ENCODE measurements around the gene FRMD5.

FRMD5 gene

DNA sequence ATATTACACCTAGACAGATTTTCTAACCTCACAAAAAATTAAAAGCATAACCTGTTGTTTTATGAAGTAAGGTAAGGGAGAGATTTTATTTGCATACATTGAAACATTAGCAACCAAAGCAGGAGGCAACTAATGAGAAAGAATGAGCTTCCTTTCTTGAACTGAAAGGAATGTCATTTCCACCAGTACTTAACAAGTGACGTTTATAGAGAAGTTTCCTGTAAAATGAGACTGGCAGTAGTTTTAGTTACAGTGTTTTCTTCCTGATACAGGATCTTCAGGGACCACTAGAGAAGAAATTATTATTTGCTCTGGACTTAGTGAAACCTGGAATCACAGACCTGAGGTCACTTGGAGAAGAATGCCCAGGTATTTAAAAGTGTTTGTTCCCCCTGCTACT is 27.4 kb upstream of the FRMD5 start:
- Histone ChIP-seq H3K27ac (ENCODE audit: low read depth, low read length) (no peak overlapping the region), H3K27me3 (ENCODE audit: low read length) (no peaks in the 10 kb centered on the region), H3K9ac (ENCODE audit: low read length) (no peak overlapping the region), H4K20me1 (ENCODE audit: low read depth, low read length) (no peaks in the 10 kb centered on the region), H3K36me3 (ENCODE audit: low read length) (no peaks in the 10 kb centered on the region), H2AFZ (ENCODE audit: low read depth, low read length, severe bottlenecking) (no peak overlapping the region), H3K9me3 (ENCODE audit: insufficient read depth, low read length) (no peaks in the 10 kb centered on the region), H3K4me2 (ENCODE audit: low read depth, low read length, poor library complexity, severe bottlenecking) (no peak overlapping the region), H3F3A (ENCODE audit: insufficient read depth) (no peaks in the 10 kb centered on the region), H3K4me3 (ENCODE audit: insufficient read depth, low read length, poor library complexity, severe bottlenecking) (no peak overlapping the region), H3K79me2 (ENCODE audit: insufficient read depth, low read length) (no peaks in the 10 kb centered on the region), H3K9me2 (replicated peaks; ENCODE audit: insufficient read depth, low read length) (no peaks in the 10 kb centered on the region)
- TF ChIP-seq, protein P1, sequence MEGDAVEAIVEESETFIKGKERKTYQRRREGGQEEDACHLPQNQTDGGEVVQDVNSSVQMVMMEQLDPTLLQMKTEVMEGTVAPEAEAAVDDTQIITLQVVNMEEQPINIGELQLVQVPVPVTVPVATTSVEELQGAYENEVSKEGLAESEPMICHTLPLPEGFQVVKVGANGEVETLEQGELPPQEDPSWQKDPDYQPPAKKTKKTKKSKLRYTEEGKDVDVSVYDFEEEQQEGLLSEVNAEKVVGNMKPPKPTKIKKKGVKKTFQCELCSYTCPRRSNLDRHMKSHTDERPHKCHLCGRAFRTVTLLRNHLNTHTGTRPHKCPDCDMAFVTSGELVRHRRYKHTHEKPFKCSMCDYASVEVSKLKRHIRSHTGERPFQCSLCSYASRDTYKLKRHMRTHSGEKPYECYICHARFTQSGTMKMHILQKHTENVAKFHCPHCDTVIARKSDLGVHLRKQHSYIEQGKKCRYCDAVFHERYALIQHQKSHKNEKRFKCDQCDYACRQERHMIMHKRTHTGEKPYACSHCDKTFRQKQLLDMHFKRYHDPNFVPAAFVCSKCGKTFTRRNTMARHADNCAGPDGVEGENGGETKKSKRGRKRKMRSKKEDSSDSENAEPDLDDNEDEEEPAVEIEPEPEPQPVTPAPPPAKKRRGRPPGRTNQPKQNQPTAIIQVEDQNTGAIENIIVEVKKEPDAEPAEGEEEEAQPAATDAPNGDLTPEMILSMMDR (IDR thresholded peaks at IDR 0.05; ENCODE audit: insufficient read depth, low read length, poor library complexity, severe bottlenecking) = no peak
- no peak for TF ChIP-seq EZH2phosphoT487 (conservative IDR thresholded peaks at IDR 0.05; ENCODE audit: low read length)

DNA sequence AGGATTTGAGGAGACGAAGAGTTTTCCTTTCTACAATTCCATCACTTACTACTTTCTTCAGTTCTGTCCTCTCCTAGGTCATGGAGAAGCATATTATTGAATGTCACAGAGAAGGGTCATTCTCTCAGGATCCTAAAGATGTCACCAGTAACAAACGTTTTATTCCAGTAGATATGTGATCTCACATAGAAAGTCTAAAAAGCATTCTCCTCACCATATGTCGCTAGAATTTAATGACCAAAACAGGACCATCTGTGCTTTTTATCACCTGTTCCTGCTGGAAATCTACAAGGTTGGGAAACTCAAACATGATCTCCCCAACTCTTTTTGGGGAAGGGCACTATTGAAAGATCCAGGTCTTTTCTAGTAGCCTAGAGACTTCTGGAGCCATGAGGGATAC is 24.0 kb upstream of the FRMD5 start:
- H3K9me2 ChIP-seq (replicated peaks; ENCODE audit: insufficient read depth, low read length) = no peaks in the 10 kb centered on the region
- TF ChIP-seq, protein P1 (IDR thresholded peaks at IDR 0.05; ENCODE audit: insufficient read depth, low read length, poor library complexity, severe bottlenecking) = no peak
- TF ChIP-seq EZH2phosphoT487 (conservative IDR thresholded peaks at IDR 0.05; ENCODE audit: low read length) = no peak
- H4K20me1 ChIP-seq (ENCODE audit: low read depth, low read length) = no peaks in the 10 kb centered on the region
- no peak overlapping the region for H3K4me3 ChIP-seq (ENCODE audit: insufficient read depth, low read length, poor library complexity, severe bottlenecking)
- H3K36me3 ChIP-seq (ENCODE audit: low read length) = no peaks in the 10 kb centered on the region
- no peak overlapping the region for H3K9ac ChIP-seq (ENCODE audit: low read length)
- no peaks in the 10 kb centered on the region for H3K9me3 ChIP-seq (ENCODE audit: insufficient read depth, low read length)
- H3K27ac ChIP-seq (ENCODE audit: low read depth, low read length) = no peak overlapping the region
- H3K79me2 ChIP-seq (ENCODE audit: insufficient read depth, low read length) = no peaks in the 10 kb centered on the region
- no peaks in the 10 kb centered on the region for H3K27me3 ChIP-seq (ENCODE audit: low read length)
- H3F3A ChIP-seq (ENCODE audit: insufficient read depth) = no peaks in the 10 kb centered on the region
- no peak overlapping the region for H3K4me2 ChIP-seq (ENCODE audit: low read depth, low read length, poor library complexity, severe bottlenecking)
- H2AFZ ChIP-seq (ENCODE audit: low read depth, low read length, severe bottlenecking) = no peak overlapping the region

DNA sequence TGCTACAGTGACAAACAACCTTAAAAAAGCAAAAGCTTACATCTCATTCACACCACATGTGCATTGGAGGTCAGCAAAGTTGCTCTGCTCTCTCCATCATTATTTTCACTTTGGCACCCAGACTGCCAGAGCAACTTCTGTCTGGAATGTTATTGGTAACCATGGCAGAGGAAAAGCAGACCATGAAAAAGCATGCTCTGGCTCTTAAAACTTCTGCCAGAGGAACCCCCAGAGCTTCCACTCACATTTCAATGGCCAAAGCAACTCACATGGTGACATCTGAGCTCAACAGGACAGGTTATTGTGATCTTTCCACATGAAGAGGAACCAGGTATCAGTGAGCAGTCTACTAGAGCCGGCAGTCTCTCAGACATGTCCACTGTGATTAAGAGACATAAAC is 21.9 kb upstream of the FRMD5 start:
- Histone ChIP-seq H3K79me2 (ENCODE audit: insufficient read depth, low read length) (no peaks in the 10 kb centered on the region), H2AFZ (ENCODE audit: low read depth, low read length, severe bottlenecking) (no peak overlapping the region), H3F3A (ENCODE audit: insufficient read depth) (no peaks in the 10 kb centered on the region), H3K9ac (ENCODE audit: low read length) (no peak overlapping the region), H4K20me1 (ENCODE audit: low read depth, low read length) (no peaks in the 10 kb centered on the region), H3K4me3 (ENCODE audit: insufficient read depth, low read length, poor library complexity, severe bottlenecking) (no peak overlapping the region), H3K9me3 (ENCODE audit: insufficient read depth, low read length) (no peaks in the 10 kb centered on the region), H3K27ac (ENCODE audit: low read depth, low read length) (no peak overlapping the region), H3K27me3 (ENCODE audit: low read length) (no peaks in the 10 kb centered on the region), H3K4me2 (ENCODE audit: low read depth, low read length, poor library complexity, severe bottlenecking) (no peak overlapping the region), H3K36me3 (ENCODE audit: low read length) (no peaks in the 10 kb centered on the region), H3K9me2 (replicated peaks; ENCODE audit: insufficient read depth, low read length) (no peaks in the 10 kb centered on the region)
- TF ChIP-seq, protein P1 (IDR thresholded peaks at IDR 0.05; ENCODE audit: insufficient read depth, low read length, poor library complexity, severe bottlenecking) = no peak
- no peak for TF ChIP-seq EZH2phosphoT487 (conservative IDR thresholded peaks at IDR 0.05; ENCODE audit: low read length)
